HG03521 (cell line): Measurements from ENCODE around the gene HTR1D.
A peak's percentile ranks its signal among the peaks of the same experiment; 100 is the strongest.

Source experiments
- ATAC-seq: cut with Tn5 transposase; IDR thresholded peaks from one replicate; pipeline ENCODE4 v1.9.1; 2021; ENCODE audit warnings: mild to moderate bottlenecking, moderate library complexity; ENCODE audit not compliant: unreplicated experiment

Gene HTR1D

DNA sequence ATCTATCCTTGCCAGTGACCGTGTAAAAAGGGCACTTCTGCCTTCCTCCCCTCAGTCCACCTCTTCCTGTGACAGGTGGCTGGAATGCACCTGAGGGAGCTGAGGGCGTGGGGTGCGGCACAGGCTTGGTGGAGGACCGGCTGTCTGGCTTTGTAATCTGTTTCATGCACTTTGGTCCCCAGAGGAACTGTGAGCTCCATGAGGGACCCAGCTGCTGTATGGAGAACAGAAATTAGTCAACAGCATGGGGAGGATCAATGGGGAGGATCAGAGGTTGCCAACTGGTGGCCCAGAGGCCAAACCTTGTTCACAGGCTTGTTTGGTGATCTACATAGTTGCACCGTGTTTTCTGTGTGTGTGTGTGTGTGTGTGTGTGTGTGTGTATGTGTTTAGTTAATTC is 29.7 kb downstream of the HTR1D start:
- ATAC-seq, result no peak

DNA sequence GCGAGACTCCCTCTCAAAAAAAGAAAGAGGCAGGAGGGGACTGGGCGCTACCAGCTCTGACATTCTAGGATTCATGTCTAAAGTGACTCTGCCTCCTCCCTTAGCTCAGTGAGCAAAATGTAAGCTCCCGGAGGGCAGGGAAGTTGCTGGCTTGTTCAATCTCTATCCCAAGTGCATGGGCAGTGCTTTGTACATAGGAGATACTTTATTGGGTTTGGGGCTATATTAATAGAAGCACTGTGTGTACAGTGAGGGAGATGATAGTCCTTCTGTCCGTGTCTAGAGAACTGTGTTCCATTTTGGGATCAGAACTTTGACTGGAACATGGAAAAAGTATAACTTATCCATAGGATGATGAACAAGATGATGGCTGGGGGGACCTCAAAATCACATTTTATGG is 31.9 kb downstream of the HTR1D start:
- no peak for ATAC-seq

DNA sequence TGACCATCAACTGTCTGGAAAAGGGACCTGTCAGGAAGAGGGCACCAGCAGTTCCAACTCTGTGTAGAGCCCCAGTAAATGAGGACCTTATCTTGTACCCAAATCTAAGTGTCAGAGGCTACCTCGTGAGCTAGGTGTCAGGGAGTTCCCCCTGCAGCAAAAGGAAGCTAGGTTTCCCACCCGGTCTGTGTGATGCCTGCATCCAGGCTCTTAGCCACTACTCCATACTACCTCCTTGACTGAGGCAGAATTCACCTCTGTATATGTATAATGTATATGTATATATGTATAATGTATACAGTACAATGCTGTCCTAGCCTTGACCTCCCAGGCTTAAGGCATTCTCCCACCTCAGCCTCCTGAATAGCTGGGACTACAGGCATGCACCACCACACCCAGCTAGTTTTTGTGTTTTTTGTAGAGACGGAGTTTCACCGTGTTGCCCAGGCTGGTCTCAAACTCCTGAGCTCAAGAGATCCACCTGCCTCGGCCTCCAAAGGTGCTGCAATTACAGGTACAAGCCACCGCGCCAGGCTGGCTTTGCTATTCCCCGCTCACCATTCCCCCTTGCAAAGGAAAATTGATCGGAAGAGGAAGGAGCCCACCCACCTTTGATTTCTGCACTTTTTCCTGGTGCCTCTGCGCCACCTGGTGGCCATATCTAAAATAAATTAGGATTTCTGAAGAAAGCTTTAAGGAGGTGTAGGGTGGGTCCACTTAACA is 32.9 kb downstream of the HTR1D start:
- ATAC-seq, result no peak

DNA sequence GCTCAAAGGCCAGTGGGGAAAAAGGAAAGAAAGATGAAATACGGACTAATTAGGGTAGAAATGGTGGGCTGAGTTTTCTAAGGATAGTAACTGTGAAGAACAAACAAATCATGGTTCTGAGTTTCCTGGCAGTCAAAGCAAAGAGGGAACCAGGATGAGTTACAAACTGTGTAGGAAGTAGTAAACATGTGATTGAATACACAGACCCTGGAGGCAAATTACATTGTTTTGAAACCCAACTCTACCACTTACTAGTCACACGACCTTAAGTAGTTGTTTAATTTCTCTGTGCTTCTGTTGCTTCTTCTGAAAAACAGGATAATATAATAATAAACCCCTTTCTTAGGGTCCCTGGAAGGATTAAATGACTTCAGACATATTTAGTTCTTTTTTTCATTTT is 37.4 kb downstream of the HTR1D start:
- no peak for ATAC-seq

DNA sequence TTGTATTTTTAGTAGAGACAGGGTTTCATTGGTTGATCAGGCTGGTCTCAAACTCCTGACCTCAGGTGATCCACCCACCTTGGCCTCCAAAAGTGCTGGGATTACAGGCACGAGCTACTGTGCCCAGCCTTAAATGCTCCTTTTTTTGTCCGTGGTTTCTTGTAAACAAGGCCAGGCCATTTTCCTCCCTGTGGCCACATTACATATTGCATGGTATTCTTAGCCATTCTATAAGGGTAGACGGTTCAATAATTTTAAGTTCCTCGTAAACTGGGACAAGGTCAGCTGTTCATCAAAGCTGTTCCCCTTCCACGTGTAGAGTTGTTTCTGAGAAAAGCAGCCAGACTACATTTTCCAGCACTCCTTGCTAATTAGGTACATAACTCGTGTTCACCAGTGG is 38.4 kb downstream of the HTR1D start:
- ATAC-seq, result no peak

DNA sequence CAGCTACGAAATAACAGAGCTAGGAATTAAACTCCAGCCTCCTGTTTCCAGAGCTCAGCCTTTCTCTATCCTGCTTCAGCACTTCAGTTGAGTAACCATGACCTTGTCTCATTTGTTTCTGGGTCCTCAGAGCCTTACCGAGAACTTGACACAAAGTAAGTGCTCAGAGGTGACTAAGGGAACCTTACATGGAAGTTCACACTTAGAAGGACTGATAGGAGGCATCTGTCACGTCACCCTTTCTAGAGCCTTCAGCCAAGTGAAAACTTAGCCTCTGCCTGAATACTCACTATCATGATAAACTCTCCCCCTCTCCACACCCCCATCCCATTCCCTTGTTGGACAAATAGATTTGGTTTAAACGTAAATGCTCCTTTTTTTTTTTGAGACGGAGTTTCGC is 38.9 kb downstream of the HTR1D start:
- no peak for ATAC-seq

DNA sequence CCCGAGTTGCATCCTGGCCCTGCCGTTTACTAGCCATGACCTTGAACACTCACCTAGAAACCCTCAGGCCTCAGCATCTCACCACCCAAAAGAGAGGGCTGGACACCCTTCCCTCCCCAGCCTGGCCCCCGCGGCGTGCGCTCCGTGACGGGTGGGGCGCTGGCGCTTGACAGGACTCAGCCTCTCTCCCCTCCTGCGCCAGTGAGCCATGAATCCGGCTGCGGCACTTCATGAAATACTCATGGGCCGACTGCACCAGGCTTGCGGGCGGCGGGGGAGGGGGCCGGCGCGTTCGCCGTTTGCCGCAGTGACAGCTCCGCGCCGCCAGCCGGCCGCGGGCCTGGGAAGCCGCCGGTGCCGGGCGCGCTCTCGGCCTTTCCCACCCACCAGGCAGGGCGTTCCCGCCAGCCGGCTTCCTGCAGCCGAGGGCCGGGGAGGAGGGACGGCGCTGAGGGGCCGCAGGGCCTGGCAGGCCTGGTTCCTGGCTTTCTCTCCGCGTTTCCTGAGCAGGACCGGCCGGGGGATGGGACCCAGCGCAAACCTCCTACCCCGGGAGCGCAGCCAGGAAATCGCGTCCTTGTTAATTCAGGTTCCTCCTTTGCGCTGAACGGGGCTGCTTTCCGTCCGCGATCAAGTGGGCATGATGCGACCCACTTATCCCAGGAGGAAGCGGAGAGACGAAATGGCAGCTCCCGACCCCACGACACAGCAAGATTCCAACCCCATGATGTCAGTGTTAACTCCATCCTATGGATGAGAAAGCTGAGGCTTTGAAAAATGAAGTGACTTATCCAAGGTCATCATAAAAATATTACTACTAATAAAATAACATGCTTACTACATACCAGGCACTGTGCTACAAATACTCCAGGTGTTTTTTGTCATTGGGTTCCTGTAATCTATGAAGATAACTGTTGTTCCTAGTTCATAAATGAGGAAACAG is 39.6 kb downstream of the HTR1D start:
- ATAC-seq, result peak; percentile 61

DNA sequence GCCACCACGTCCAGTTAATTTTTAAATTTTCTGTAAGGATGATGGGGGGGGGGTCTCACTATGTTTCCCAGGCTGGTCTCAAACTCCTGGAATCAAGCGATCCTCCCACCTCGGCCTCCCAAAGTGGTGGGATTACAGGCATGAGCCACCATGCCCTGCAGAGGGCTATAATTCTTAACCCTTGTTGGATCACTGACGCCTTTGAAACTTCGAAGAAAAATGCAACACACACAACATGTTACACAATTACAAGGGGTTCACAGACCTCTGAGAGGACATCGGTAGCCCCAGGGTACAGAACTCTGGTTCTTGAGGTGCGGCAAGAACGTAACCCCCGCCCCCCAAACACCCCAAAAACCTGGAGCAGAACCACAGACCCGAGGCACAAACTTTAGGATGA is 40.3 kb downstream of the HTR1D start:
- ATAC-seq, result no peak

DNA sequence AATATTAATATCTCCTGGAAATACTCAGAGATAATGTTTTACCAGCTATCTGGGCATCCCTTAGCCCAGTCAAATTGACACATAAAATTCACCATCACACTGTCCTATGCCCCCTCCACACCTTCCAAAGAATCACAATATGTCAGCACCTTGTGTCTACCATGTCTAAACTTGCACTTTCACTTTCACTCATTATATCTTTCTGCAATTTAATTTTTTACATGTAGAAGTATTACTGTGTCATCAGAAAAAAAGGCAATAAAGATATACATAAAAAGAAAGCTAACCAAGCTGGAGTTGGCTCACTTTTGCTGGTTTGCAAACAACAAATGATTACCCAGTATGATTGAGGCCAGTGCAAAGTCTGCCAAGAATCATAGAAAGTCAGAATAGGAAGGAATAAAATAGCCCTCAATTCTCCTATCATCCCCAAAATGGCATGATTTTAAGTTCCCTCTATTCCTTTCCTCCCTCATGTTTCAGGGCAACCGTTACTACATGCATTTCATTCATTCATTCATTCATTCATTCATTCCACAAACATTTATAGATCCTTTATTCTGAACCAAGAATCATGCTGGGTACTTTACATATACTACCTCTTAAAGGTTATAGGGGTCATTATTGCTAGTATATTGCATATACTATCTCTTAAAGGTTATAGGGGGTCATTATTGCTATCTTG is 42.7 kb downstream of the HTR1D start:
- no peak for ATAC-seq

DNA sequence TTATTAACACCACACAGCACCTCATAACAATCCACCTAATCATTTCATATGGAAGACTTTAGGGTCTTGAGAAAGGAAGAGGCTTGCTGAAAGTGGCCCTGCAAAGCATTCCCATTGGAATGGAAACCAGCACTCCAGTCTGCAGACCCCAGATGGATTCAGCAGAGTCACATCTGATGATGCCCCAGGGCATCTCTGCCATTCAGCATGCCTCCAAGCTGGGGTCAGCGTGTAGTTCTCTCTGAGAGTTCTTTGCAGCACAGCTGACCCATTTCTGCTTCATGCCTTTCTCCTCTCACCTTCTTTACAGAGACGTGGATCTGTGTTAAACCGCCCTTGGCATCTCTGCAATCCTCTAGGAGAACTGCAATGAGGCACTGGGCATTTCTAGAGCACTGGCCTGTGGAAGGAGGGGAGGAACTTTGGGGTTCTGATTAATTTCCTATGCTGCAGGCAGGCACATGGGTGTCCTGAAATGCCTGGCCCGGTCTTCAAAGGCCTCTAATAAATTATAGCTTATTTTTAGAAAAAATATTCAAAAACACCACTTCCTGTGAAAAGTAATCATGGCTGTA is 46.0 kb downstream of the HTR1D start:
- no peak for ATAC-seq

DNA sequence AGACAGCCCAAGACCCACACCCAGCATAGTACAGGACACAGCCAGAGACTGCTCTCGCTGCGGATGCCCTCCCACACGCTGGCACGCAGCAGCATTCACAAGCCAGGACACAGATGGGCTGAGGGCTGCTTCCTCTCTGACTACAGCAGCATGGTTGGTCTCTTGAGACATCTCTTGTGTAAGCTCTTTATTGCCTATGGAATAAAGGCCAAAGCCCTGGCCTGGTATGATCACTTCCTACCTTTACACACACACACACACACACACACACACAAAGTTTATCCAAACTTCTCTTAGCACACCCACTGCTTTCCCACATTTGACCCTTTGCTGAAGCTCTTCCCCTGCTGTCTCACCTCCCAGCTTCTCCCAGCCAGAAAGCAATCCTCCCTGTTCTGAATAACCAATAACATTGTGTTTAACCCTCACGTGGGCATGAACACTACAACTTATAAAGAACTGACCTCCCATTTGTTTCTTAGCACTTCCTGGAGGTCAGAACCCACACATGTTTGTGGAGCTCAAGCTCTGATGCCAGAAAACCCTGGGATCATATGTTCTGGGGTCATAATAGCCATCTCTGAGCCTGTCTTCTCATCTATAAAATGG is 47.5 kb downstream of the HTR1D start:
- ATAC-seq, result no peak

DNA sequence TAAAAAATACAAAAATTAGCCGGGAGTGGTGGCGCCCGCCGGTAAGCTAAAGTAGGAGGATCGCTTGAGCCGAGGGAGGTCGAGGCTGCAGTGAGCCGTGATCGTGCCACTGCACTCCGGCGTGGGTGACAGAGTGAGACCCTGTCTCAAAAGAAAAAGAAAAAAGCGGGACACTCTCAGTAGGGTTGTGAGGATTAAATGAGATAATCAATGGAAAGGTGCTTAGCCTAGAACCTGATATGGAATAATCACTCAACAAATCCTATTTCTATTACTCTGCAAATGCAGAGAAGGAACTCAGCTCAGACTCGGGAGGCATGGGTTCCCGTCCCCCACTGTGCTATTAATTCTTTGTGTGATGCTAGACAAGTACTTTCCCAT is 48.1 kb downstream of the HTR1D start:
- ATAC-seq, result no peak

DNA sequence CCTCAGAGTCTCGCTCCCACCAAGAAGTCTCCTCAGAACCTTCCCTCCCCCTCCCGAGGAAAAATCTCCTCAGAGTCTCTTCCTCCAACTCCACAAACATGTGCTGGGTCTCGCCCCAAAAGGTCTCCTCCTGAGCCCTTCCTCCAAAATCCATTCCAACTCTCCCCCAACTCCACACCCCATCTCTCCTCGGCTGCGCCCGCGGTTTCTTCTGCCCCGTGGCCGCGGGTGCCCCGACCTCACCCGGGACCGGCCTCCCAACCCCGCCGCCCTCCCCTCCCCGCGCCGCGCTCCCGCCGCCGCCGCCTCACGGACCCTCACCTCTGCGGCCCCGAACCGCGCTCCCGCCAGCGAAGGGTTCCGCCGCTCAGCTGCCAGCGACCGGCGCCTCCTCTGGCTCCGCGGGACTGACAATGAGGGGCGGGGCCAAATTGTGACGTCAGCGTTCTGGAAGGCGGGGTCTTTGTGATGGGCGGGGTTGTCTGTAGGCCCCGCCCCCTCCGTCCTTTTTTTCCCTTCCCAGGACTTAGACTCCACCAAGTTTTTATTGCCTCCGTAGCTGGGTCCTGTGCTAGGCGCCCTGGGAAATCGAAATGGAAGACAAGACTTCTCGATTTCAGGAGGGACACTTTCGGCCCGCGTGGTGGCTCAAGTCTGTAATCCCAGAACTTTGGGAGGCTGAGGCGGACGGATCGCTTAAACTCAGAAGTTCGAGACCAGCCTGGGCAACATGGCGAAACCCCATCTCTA is 48.7 kb downstream of the HTR1D start, which contains the start of gene LUZP1:
Gene LUZP1 (minus strand): TSS at position 412 of the 750 bp plus-strand sequence.
- ATAC-seq, result peak; percentile 70

DNA sequence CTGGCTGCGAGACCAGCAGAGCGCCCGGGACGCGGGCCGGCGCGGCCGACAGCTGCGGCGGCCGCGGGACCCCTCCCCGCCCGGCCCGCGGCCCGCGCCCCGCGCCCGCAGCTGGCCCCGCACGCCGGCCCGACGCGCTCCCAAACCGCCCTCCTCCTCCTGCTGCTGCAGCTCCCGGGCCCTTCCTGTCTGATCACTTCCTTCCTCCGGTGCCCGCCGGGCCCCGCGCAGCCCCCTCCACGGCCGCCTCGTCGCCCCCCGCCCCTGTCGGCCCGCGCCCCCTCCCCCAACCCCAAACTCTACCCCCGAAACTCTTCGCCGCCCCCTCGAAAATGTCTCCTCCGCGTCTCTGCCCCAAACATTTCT is 49.2 kb downstream of the HTR1D start:
- ATAC-seq, result no peak

DNA sequence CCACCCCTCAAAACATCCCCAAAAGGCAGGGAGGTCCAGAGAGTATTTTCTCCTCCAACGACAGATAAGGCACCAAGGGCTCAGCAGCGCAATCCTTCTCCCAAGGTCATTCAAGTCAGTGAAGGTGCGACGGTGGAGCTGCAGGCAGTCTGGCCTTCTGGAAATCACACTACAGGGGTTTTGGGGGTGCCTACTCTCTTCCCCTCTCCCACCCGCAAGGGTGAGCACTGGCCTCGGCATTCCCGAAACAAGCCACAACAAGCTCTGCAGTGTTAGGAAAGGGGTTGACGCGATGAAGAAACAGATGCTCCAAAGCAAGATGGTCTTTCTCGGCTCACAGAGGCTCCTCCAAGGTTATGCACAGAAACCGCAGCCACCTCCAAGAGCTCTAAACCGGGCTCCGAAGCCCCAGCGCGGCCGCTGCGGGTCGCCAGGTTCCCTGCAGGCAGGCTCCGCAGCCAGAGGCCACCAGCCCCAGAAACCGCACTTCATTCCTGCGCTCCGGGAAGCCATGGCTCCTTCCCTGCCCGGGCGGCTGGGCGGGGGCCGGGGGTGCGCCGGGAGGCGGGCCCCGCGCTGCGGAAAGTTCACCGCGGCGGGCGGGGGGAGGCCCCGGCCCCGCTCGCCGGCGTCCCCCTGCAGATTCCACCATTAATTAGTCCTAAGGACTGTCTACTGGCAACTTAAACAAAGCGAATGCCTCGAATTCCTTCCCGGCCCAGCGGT is 49.8 kb downstream of the HTR1D start:
- ATAC-seq, result no peak

DNA sequence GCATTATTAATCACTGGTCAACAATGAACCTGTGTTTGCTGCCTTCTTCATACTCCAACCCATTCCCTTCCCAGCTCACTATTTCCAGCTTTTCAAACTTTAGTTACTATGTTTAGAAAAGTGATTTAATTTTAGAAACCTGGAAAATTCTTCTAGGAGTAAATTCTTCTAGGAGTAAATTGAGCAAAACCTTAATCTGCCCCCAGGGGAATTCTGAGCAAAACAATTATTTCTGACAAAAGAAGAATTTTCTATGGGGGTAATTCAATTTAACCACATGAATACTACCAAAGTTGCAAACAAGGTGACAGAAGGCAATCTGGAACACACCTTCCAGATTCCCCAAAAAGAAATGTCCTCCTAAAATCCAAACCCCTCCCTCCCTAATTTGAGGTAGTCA is 50.4 kb downstream of the HTR1D start:
- no peak for ATAC-seq

DNA sequence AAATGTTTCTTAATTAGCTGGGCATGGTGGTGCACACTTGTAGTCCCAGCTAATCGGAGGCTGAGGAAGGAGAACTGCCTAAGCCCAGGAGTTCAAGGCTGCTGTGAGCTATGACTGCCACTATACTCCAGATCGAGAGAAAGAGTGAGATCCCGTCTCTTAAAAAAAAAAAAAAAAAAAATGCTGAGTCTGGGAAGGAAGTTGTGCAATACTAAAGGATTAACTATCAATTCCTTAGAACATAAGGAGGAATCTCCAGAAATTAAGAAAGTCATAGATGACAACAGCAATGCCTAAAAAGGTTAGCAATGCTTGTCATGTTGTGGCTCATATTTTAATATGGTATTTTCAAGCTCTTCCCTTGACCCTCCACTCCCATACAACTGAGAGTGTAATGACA is 53.9 kb downstream of the HTR1D start:
- no peak for ATAC-seq

DNA sequence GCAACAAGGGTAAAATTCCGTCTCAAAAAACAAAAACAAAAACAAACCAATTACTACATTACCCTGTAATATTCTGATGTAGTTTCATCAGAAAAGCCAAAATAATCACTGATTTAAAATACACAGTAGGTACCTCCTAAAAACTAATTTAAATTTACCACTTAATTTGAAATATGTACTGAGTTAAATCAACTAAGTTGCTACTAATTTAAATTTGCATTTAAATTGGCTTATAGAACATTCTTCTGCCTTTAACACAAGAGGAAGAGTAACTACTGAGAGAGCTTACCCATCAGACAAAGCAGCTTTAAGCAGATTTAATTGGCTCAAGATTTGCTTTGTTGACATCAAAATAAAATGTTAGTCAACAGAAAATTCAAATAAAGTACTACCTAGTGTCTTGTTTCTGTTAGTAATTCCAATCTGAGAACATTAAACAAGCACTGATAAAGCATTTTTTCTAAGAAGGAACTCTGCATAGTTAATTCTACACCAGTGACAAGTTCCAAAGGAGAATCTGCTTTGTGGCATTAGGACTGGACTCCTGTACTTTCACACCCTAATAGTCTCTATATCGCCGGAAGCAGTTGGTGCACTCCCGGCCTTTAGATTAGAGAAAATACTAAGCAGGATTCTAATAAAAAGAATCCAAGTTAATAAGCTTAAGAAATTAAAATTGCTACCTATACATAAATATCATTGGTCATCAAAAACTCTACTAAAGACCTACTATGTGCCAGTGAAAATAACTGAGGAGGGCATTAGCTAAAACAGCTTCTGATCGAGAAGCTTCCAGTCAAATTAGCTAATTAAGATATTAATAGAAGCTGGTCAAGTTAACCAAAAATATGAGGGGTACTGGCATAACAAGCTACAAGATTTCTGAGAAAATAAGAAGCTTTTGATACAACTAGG is 57.1 kb downstream of the HTR1D start:
- no peak for ATAC-seq
